NCI-H2196 (cell line): Measurements from ENCODE around the gene ALOX5.
A peak's percentile ranks its signal among the peaks of the same experiment; 100 is the strongest.
"Not testable (repeated sequence)": the region's sequence is repeated elsewhere in the genome, so short reads cannot be mapped to it uniquely, and the experiment has no call there.

Experiments used
- DNase-seq: peaks from one replicate; lab custom pipeline; 2025; ENCODE audit not compliant: unreplicated experiment; lab: John Stamatoyannopoulos, UW

ALOX5 gene

DNA sequence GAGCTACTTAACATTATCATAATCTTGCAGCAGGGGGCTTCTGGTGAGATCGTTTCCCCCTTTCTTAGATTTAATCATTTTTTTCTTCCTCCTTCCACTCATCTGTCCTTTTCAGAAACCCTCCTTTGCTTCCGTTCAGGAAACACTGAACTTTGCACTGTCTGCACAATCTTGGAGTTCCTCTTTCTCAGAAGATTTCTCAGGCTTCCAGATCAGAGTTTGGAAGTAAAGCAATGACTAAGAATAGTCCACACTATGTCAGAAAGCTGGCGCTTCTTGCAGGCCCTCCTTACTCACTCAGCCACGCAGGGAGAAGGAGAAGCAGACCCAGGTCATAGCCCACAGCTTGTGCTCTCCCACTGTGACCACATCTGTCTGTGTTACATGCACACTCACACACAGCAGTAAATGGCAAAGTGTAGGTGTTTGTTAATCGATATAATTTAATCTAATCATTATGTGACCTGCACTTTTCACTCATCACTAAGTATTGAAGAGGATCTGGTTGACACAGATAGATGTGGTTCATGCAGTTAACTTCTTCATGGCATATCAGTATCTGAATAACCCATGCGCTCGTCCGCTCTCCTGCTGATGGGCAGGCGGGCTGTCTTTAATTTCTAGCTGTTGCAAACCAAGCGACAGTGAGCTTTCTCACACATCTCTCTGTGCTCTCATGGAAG lies 30.2 kb downstream of the ALOX5 start:
- DNase-seq: no peak

DNA sequence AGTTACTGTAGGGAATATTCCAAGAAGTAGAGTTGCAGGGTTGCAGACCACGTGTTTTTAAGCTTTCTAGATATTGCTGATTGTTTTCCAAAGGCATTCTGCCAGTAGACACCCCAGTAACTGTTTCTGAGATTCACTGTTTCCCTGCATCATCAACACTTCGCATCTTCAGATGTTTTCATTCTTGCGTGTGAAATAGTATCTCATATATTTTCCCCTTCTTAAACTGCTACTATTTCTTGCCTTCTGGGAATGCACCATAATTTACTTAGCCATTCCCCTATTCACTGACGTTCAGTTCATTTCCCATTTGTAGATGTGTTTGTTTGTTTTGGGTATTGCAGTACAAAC lies 30.7 kb downstream of the ALOX5 start:
- no peak for DNase-seq

DNA sequence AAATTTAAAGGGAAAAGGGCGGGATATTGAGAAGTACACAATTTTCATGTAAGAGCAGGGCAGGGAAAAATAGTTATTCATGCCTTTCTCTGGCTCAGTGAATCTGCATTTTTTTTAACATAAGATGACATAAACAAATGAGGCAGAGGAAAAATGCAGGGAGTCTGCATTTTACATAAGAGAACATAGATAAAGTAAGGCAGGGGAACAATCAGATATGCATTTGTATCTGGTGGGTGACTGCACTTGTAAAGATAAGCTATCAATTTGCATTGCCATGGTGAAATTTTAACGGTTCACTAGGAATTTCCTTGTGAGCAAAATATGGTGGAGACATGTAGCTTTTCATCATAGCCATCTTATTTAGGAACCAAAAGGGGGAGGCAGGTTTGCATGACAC lies 33.5 kb downstream of the ALOX5 start:
- no peak for DNase-seq

DNA sequence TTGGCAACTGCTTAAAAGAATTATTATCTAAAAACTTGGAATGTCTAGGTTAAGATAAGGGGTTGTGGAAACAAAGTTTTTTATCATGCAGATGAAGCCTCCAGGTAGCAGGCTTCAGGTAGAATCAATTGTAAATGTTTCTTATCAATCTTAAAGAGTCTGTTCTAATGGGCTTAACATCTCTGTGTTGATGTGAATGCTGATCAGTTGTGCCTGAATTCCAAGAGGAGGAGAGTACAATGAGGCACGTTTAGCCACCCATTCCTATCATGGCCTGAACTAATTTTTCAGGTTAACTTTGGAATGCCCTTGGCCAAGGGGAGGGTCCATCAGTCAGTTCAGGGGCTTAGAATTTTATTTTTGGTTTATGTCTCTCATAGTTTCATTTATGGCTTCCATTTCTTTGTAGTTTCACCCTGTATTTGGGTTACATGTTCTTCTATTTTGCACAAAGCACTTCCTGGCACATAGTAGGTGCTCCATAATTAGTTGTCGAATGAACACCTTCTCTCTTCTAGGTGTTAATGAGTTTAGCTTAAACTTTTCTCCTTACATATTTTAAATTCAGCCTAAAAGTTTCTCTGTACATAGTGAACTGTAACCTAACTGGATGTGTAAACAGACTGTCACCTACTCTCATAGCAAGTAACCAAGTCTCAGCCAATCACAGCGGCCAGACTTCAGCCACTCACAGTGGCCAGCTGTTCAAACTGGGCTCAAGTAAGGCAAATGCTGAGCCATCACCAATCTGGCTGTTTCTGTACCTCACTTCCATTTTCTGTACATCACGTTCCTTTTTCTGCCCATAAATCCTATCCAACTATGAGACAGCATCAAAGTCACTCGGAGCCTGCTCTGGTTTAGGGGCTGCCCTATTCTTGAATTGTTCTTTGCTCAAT lies 34.7 kb downstream of the ALOX5 start:
- DNase-seq: no peak

DNA sequence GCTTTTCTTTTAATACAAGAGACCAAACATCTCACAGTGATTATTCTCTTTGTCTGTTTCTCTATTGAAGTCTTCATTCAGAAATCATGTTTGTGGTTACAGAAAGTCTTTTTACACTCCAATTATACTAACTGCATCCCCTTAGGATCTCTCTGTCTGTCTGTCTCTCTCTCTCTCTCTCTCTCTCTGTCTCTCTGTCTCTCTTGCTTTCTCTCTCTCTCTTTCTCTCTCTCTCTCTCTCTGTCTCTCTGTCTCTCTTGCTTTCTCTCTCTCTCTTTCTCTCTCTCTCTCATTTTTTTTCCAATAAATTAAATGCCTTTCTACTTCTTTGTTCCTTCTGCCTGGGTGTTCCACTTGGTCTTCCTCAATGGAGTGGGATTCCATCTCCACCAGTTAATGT lies 35.3 kb downstream of the ALOX5 start:
- DNase-seq: not testable (repeated sequence)

DNA sequence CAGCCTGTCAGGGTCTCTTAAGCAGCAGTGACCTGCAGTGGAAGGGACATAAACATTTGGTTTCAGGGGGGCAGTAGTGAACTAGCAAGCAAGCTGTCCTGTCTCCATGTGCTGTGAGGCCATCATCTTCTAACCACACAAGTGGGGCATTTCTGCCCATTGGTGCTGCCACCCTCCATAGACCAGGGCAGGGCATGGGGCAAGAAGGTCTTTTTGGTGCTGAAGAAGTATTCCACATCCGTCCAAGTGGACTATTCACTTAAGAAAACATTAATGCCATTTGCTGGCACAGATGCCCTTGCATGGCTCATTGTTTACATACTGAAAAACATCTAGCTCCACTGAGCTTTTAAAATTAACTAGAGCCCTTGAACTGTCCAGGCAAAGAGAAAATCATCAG lies 35.8 kb downstream of the ALOX5 start:
- DNase-seq: no peak

DNA sequence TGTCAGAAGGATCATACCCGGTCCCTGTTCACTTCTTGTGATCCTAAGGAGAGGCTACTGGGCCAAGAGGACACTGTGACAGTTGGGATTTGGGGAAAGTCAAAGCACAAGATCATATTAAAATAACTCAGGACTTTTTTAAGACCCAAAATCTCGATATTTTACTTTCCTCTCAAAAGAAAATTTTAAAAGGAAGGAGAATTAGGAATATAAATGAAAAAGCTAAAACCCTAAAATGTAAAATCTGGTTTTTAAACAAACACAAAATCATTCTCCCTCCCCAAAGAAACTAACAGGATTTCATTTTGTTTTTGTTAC lies 36.4 kb downstream of the ALOX5 start:
- DNase-seq: no peak

DNA sequence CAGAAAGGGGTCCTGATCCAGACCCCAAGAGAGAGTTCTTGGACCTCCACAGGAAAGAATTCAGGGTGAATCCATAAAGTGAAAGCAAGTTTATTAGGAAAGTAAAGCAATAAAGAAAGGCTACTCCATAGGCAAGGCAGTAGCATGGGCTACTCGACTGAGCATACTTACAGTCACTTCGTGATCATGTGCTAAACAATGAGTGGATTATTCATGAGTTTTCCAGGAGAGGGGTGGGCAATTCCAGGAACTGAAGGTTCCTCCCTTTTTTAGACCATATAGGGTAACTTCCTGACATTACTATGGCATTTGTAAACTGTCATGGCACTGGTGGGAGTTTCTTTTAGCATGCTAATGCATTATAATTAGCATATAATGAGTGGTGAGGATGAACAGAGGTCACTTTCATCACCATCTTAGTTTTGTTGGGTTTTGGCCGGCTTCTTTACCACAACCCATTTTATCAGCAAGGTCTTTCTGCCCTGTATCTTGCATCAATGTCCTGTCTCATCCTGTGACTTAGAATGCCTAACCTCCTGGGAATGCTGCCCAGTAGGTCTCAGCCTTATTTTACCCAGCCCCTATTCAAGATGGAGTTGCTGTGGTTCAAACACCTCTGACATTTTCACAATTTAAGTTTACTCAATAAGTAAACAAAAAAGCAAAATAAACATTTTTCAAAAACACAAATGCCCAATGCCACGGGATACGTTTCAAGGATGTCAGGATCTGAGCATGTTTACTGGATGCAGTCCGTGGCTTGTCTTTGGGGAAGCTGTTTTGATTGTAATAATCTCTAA lies 37.0 kb downstream of the ALOX5 start:
- no peak for DNase-seq

DNA sequence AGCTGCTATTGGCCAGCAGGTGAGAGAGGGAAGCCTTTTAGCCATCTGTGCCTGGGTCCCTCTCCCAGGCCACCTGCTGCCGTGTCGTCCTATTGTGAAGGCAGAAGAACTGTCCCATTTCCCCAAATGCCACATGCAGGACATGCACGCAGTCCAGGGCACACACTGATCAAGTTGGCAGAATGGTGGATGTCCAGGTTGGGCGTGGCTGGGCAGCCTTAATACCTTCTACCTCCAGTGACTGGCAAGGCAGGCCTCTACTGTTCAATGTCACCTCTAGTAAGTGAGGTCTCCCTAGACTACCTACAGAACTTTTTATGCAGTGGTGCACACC lies 37.6 kb downstream of the ALOX5 start:
- no peak for DNase-seq

DNA sequence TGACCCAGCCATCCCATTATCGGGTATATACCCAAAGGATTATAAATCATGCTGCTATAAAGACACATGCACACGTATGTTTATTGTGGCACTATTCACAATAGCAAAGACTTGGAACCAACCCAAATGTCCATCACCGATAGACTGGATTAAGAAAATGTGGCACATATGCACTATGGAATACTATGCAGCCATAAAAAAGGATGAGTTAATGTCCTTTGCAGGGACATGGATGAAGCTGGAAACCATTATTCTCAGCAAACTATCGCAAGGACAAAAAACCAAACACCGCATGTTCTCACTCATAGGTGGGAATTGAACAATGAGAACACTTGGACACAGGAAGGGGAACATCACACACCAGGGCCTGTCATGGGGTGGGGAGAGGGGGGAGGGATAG lies 41.0 kb downstream of the ALOX5 start:
- not testable (repeated sequence) for DNase-seq

DNA sequence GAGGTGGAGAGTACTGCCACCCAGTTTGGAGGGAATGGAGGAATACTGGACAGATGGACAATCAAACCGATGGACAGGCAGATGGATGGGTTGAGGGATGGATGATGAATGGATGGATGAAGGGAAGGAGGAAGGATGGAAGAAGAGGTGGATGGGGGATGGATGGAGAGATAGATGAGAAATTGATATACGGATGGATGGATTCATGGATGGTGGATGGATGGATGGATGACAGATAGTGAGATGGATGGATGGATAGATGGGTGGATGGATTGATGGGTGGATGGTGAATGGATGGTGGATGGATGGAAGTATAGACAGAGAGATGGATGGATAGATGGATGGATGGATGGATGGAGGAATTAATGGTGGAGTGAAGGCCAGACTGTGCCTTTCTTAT lies 42.6 kb downstream of the ALOX5 start:
- no peak for DNase-seq

DNA sequence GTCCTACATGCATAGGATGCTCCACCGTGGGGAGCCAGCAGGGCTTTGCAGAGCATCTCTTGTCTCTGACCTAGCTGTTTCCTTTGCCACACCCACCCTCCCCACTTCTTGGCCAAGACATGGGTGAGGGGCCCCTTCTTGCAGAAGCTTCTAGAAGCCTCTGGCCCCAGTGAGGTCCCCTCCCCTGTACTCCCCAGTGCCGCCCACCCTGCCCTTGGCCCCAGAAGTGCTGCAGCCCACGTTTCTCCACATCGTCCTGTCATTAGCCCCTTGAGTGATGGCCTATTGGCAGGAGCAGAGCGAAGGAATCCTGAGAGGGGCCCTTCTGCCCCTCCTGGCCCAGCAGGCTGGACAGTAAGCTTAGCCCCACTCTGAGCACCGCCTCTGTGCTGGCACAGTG lies 43.7 kb downstream of the ALOX5 start:
- no peak for DNase-seq

DNA sequence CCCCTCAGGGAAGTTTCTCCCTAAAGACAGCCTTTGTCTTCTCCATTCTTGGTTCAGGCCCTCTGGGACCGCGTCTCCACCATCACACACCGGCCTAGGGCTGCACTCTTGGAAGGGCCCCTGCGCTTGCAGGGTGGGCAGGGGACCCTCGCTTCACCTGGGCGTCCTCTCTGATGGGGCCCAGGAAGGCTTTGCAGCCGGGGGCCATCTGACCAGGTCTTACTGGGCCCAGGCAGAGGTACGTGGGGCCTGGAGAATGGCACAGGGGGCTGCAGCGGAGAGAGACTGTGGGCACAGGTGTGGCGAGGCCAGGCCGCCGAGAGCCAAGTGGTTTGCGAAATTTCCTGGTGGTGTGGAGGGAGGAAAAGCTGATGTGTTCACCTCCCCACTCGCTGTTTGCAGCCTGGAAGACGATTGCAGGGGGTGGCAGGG lies 44.4 kb downstream of the ALOX5 start:
- no peak for DNase-seq

DNA sequence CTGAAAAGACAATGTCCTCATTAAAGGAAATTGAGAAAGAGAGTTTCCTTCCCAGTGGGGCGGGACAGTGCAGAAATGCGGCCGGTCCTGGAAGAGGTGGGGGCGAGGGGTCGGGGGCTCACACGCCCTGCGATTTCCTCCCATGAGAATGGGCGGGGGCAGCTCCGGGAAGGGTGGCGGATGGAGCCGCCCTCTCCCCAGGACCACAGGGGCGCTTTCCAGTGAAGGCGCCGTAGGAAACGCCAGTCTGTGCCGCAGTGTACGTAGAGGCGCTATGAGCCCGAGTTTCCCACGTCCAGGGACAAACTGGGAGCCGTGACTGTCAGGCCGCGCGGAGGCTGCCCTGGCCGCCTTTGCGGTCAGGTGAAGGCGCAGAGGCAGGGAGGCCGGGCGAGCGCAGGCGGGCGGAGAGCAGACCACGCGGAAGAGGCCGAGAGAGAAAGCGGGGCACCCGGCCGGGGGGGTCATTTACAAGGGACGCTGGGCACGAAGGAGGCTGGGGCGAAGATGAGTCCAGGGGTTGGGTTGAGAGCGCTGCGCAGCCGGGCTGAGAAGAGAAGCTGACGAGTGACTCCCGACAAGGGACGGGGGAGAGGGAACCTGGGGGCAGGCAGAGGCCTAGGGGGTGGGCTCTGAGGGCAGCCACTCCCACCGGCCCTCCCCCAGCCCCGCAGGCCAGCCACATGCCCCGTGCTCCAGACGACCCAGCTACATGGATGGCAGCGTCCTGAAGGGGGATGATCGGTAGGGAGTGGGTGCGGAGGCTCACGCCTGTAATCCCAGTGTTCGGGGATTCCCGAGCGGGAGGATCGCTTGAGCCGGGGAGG lies 45.0 kb downstream of the ALOX5 start:
- DNase-seq: no peak

DNA sequence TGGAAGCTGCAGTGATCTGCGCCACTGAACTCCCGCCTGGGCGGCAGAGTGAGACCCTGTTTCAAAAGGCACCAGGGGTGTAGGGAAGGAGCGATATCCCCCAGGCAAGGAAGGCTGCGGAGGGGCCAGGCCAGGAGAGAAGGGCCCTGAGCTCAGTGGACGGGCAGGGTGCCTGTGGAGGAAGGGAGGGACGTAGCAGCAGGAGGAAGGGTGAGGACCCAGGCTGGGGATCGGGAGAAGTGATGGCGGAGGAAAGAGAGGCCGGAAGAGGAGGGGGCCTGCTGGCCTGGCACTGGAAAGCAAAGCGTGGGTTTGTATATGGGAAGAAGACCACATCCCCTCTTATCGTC lies 45.6 kb downstream of the ALOX5 start:
- no peak for DNase-seq

DNA sequence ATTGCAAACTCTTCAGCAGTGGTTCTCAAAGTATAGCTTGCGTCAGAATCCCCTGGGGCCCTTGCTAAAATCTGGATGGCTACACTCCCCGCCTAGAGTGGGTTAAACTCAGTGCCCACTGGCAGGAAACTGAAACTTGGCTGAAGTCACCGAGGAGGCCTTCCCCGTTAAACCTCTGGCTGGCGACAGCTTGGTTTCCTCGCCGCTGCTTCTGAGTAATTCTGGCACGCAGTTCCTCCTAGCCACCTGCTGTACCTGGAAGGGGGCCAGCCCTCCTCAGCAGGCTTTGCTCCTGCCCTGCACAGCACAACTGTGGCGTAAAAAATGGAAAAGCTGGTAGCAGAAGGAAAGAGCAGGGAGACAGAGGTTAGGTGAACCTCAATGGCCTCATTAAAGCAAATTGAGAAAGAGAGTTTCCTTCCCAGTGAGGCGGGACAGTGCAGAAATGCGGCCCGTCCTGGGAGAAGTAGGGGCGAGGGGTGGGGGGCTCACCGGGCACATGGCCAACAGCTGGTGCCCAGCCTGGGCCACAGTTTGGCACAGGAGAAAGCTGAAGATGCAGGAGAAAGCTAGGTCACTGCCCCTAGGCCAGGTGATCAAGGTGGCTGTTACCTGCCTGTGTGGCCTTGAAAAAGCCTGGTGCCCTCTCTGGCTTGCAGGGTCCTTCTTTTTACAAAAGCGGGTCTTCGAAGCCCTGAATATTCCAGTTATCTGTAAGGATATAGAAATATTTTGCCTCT lies 46.6 kb downstream of the ALOX5 start:
- peak; percentile 79 for DNase-seq

DNA sequence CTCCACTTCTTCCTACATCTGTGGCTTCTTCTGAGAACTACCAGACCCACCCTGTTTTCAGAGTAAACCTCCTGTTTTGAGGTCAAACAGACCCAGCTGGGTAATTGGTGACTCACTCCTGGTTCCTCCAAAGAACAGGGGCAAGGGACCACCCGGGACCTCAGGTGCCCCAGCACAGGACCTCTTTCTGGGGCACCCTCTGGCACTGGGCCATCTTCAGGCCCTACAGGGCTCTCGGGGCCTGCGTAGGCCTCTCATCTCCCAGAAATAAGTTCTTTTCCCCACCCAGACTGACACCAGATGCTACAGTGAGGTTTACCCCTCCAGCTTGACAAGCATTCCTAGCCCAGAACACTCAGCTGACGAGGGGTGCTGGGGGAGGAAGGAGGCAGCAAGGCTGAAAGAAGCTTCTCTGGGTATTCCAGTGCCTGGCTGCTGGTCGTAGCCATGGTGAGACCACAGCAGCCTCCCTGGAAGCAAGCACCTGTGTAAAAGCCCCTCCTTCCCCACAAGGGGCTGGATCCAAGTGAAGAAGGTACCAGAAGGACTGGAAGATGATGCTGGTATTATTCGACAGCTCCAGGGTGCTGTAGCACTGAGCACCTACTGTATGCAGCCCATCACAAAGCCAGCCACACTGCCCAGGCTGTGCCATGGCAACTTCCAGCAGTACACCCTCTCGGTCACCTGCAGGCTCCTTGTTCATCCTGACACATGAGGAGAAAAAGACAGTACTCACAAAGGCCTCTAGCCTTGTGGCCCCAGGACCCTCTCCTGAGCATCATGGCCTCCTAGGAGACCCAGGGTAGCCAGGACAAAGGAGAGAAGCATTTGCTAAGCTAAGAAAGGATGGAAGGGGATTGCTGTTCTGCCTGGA lies 47.4 kb downstream of the ALOX5 start:
- DNase-seq: no peak

DNA sequence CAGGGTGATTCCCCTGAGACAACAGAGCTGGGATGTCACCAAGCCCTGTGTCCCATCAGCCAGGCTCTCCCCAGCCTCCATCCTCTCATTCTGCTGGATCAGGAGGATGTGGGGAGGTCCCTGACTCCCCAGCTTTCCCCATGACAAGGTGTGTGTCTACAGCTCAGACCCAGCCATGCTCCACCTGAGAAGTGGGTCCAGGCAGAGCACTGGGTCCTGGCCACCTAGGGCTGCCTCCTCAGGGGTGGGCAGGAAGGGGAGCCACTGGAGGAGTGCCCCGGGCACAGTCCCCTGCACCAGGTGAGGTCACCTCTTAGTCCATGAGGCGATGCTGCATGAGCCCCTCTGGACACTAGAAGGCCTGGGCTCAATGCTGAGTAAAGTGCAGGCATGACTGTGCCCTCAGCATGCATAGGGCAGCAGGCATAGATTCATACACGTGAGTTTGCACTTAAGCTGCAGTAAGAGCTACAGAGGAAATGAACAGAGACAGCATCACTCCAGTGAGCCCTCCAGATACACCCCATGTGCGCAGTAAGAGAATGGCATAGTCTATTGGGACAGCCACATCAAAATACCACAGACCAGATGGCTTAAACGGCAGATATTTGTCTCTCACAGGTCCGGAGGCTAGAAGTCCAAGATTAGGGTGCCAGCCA lies 48.3 kb downstream of the ALOX5 start:
- no peak for DNase-seq
